GM12801 (cell line): ENCODE measurements around the gene SLC6A2.

ENCODE experiments used
- TF ChIP-seq, protein P1 (sequence below): IDR thresholded peaks from one replicate; pipeline ENCODE4 v1.5.1; 2011; ENCODE audit warnings: control low read depth; ENCODE audit not compliant: insufficient read length; ENCODE audit errors: extremely low read depth

Gene SLC6A2

DNA sequence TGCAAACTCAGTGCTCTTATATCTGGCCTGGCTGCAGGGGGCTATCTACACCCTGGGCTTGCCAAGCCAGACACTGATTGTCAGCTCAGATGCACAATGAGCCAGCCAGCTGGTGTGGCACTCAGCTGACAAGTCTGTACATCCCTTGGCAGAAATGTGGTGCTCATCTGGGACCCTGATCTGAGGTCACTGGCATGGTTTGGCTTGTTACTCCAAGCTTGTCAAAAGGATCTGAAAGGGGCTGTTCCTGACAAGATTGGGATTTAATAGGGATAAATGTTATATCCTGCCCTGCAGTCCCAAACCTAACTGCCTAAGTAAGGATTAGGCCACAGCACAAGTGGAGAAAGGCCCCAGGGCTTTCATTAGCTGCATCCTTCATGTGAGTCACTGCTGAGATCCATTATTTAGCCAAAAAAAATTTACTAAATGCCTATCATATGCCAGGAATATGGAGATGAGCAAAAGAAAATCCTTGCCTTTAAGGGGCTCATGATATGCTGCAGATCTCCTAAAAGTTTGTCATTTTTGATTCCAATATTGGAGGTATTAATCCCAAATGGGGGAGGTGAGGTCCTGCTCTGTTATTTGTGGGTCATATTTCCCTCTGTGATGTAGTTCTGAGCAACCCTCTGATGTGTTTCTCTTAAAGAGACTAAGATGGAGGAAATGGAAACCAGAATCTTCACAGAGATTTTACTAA lies 6.3 kb downstream of the SLC6A2 start:
- TF ChIP-seq, protein P1, sequence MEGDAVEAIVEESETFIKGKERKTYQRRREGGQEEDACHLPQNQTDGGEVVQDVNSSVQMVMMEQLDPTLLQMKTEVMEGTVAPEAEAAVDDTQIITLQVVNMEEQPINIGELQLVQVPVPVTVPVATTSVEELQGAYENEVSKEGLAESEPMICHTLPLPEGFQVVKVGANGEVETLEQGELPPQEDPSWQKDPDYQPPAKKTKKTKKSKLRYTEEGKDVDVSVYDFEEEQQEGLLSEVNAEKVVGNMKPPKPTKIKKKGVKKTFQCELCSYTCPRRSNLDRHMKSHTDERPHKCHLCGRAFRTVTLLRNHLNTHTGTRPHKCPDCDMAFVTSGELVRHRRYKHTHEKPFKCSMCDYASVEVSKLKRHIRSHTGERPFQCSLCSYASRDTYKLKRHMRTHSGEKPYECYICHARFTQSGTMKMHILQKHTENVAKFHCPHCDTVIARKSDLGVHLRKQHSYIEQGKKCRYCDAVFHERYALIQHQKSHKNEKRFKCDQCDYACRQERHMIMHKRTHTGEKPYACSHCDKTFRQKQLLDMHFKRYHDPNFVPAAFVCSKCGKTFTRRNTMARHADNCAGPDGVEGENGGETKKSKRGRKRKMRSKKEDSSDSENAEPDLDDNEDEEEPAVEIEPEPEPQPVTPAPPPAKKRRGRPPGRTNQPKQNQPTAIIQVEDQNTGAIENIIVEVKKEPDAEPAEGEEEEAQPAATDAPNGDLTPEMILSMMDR = no peak

DNA sequence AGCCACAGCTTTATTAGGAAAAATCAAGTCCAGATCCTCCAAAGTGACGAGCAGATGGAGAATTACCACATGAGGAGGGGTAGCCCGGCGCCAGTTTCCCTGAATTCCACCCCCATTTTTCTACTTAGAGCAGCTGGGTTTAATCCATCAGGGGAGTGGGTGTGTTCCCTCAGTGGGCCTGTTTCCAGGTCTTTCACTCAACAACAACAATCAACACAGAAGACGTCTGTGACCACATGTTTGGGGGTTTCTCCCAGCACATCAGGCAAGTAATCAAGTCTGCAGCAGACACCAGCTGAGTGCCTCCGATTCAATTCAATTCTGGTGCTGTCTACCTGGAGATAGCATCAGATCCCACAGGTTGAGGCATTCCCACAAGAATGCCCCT lies 6.8 kb downstream of the SLC6A2 start:
- TF ChIP-seq, protein P1 = no peak

DNA sequence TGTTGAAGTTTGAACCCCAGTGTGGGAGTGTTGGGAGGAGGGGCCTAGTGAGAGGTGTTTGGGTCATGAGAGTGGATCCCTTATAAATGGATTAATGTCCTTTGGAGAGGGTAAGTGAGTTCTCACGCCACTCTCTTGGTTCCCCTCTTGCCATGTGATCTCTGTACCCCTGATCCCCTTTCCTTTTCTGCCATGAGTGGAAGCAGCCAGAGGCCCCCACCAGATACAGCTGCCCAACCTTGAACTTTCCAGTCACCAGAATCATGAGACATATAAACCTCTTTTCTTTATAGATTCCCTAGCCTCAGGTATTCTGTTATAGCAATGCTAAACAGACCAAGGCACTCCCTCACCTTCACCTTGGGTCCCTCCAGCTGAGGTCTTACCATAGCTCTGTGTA lies 7.4 kb downstream of the SLC6A2 start:
- TF ChIP-seq, protein P1 = no peak

DNA sequence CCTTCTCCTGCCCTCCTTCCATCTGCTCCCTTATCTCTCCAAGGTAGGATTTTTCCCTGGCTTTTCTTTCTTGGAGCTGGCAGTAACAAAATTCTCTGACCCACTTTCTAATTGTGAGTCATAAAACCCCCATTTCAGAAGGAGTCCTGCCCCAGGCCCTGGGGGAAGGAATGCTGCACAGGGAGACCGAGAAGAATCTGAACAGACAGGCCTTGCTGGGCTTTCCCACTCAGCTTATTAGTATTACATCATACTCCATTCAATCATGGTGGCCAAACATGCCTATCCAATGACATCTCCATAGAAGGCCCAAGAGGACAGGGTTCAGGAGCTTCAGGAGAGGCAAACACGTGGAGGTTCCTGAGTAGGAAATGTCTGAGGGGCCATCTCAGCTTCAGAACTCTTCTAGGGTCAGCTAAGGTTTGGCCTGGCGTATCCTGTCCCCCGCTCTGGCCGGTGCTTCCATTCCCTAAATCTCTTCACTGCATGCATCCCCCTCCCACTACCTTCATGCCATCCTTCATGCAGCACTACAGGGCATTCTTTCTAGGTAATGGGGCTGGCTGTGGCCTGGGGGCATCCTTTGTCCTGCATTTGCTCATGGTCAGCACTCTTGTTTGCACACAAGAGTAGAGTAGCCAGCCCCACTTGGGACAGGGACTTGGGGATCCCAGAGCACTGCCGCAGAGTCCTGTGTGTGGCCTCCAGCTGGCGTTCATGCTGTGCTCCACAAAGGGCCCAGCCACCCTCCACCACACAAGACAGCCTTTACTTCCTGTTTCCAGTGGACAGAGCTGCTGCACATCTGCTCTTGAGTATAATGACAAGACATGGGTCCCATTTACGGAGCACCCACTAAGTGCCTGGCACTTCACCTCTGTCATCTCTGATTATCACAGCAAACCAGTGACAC lies 8.2 kb downstream of the SLC6A2 start:
- TF ChIP-seq, protein P1 = no peak

DNA sequence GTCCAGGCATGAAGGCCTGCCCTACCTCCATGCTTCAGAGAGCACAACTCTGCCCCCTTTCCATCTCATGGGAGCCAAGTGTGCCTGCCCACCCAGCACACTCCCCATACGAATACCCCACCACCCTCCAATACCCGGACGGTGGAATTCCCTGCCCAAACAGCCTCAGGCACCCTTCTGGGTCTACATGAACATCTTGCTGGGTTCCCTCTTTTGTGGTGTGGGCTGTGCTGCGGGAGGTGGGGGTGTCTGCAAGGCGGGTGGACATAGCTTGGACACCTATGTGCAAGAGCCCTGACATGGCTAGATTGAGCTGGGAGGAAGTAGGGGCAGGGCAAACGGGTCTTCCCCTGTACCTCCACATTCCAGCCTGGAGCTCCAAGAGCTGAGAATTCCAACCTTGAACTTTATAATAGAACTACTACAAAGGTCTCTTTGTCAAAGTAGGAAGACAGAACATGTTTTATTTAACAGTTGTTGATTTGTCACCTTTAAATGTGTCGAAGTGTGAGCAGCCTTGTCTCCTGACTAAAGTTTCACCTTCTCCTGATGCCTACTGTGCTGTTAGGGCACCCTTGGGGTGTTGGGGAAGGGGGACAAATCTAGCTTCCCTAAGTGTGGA lies 9.1 kb downstream of the SLC6A2 start:
- TF ChIP-seq, protein P1 = no peak

DNA sequence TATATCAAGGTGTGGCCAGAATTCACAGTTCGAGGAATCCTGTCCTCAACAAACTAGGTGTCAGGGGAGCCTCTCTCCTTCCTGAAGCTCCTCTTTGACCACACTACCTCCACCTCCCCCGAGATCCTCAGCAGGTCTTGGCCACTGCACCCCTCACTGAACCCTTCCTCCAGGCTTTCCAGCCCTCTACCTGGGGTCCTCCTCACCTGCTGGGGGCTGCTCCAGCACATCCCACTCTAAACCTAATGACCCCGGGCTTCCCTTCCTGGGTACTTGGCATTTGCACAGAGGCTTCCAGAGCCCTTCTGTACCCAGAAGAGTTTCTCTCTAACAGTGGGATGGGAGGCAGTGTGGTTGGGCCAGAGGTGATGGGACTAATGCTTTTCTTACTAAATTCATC lies 9.7 kb downstream of the SLC6A2 start:
- TF ChIP-seq, protein P1 = no peak

DNA sequence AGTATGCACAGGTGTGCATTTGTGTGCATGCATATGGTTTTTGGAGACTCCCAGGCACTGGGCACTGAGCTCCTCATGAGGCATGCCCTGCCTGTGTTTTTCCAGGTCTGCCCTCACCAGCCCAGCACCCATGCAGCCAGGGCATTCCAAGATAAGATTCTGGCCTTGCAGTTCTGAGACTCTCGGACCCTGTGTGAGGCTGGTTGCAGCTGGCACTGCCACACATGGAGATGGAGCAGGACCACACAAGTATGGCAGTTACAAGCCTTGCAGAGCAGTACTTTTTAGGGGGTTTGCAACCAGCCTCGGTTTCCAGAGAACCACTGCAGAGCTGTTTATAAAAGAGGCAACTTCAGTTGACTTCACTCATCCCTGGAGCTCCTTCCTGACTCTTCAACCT lies 10.2 kb downstream of the SLC6A2 start:
- TF ChIP-seq, protein P1 = no peak
